ENCODE measurements around the gene PHACTR1.

DNA sequence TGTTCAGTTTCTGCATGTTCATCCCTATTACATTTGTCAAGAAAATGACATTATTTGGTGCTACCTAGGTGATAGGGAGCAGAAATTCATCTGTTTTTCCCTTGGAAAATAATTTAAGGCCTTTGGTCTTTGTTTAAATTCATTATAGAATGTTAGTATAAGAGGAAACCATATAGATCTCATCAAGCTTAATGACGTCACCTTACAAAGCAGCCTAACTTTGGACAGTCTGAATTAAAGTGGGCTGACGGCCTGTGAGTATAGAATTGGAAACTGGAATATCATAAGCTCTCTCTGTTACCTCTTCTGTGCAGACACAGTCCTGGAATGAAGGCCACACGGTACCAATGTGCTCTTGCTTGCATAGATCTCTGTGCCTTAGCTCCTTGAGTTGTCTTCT lies 503.7 kb downstream of the PHACTR1 start:
- no peak for TF ChIP-seq CTCF (IDR thresholded peaks at IDR 0.05)
- TF ChIP-seq POLR2AphosphoS5 (IDR thresholded peaks at IDR 0.05): no peak
- no peak for TF ChIP-seq EP300 (IDR thresholded peaks at IDR 0.05)

Measured in stomach (tissue), 4 donors.